ENCODE results near the gene HSPA1L.
A peak's percentile ranks its signal among the peaks of the same experiment; 100 is the strongest.
"Not testable (repeated sequence)": the region's sequence is repeated elsewhere in the genome, so short reads cannot be mapped to it uniquely, and the experiment has no call there.

HSPA1L gene

GRCh38 chr6:31817929-31818511 is 2.9 kb upstream of the HSPA1L start:
- peak overlapping the region; percentile 1; the same call in 1 of the 2 replicates for H3K27ac ChIP-seq (ENCODE audit: extremely low read depth, low read depth, low read length)
- not testable (repeated sequence) for H3K9me3 ChIP-seq (ENCODE audit: control insufficient read depth, insufficient read depth, low read depth, low read length); H3K4me1 ChIP-seq (ENCODE audit: control insufficient read depth, insufficient read depth, low read length)
- 0 out of 2 replicates have a peak, but pooled peaks have one; percentile 6 for TF ChIP-seq SP7 (tag by site-specific recombination; IDR thresholded peaks at IDR 0.05)
- TF ChIP-seq ZNF600 (tag by site-specific recombination; IDR thresholded peaks at IDR 0.05), result 0 out of 2 replicates have a peak, but pooled peaks have one; percentile 28
- peak; percentile 60; the same call in 1 of the 2 replicates for TF ChIP-seq PRDM10 (tag by site-specific recombination; IDR thresholded peaks at IDR 0.05)
- peak; percentile 22; the same call in 1 of the 2 replicates for TF ChIP-seq EGR2 (tag by site-specific recombination; IDR thresholded peaks at IDR 0.05; ENCODE audit: low read depth)
- TF ChIP-seq ZNF121 (tag by site-specific recombination; IDR thresholded peaks at IDR 0.05), result peak; percentile 78
- peak; percentile 43; the same call in 1 of the 2 replicates for TF ChIP-seq ZFHX2 (tag by site-specific recombination; conservative IDR thresholded peaks at IDR 0.05)
- H3K4me3 ChIP-seq (ENCODE audit: low read depth, low read length), result peak overlapping the region; percentile 33
- H3K36me3 ChIP-seq (ENCODE audit: control insufficient read depth in 2 of 2, insufficient read depth in 1 of 2, low read length in 2 of 2), result peaks cover 0 to 25% of the 10 kb centered on the region in 2 experiments; a peak in 1 of 3 replicates
- ChIA-PET POLR2A (interaction anchor here (0.7 to 2.4 kb wide), 3 partner anchors 9 to 12 kb away, joined by 7 to 20 read pairs (median 7); partner anchors contain the start of genes HSPA1B and LSM2), CTCF (interaction anchor here (0.5 to 1.2 kb wide), 2 partner anchors 11 to 28 kb away, joined by 3 read pairs; partner anchors contain the start of gene LSM2)

GRCh38 chr6:31817133-31817928 is 2.2 kb upstream of the HSPA1L start:
- peak overlapping the region; percentile 54; the same call in 1 of the 2 replicates for H3K27ac ChIP-seq (ENCODE audit: extremely low read depth, low read depth, low read length)
- peak overlapping the region; percentile 33 for H3K4me3 ChIP-seq (ENCODE audit: low read depth, low read length)
- ChIA-PET POLR2A (interaction anchor here (0.7 to 2.4 kb wide), 3 partner anchors 10 to 12 kb away, joined by 7 to 20 read pairs (median 7); partner anchors contain the start of genes HSPA1B and LSM2), CTCF (interaction anchor here (0.5 kb wide), 1 partner anchor 28 kb away, joined by 3 read pairs; no protein-coding TSS in a partner anchor)
- not testable (repeated sequence) for H3K4me1 ChIP-seq (ENCODE audit: control insufficient read depth, insufficient read depth, low read length); H3K9me3 ChIP-seq (ENCODE audit: control insufficient read depth, insufficient read depth, low read depth, low read length)
- H3K36me3 ChIP-seq (ENCODE audit: control insufficient read depth in 2 of 2, insufficient read depth in 1 of 2, low read length in 2 of 2), result peaks cover 0 to 25% of the 10 kb centered on the region in 2 experiments; a peak in 1 of 3 replicates

GRCh38 chr6:31814677-31815024 is 432 bp downstream of the HSPA1L start:
- peak overlapping the region; percentile 78 for H3K27ac ChIP-seq (ENCODE audit: extremely low read depth, low read depth, low read length)
- H3K4me1 ChIP-seq (ENCODE audit: control insufficient read depth, insufficient read depth, low read length), result peaks cover 4% of the 10 kb centered on the region; the same call in 1 of the 2 replicates
- H3K4me3 ChIP-seq (ENCODE audit: low read depth, low read length), result peak overlapping the region; percentile 26
- H3K9me3 ChIP-seq (ENCODE audit: control insufficient read depth, insufficient read depth, low read depth, low read length), result no peaks in the 10 kb centered on the region
- POLR2A ChIA-PET, result interaction anchor here (0.6 to 5.6 kb wide), 38 partner anchors 8 to 1157 kb away, joined by 3 to 206 read pairs (median 4); partner anchors contain the start of genes ABHD16A, CLIC1, DDAH2 and GPANK1
- peaks cover 0 to 29% of the 10 kb centered on the region in 2 experiments; a peak in 1 of 3 replicates for H3K36me3 ChIP-seq (ENCODE audit: control insufficient read depth in 2 of 2, insufficient read depth in 1 of 2, low read length in 2 of 2)
- no peak for TF ChIP-seq ELK4 (IDR thresholded peaks at IDR 0.05; ENCODE audit: borderline replicate concordance, low read depth, low read length)
- no peak for TF ChIP-seq ZNF624 (tag by site-specific recombination; IDR thresholded peaks at IDR 0.05)
- TF ChIP-seq ZNF121 (tag by site-specific recombination; IDR thresholded peaks at IDR 0.05), result no peak
- CTCF ChIA-PET, result interaction anchor here (0.7 to 3.1 kb wide), 5 partner anchors 11 to 1099 kb away, joined by 3 to 13 read pairs (median 3); partner anchors contain the start of genes HSPA1B and VARS1

- Histone ChIP-seq H3K4me1 (ENCODE audit: control insufficient read depth, insufficient read depth, low read length) (peaks cover 4% of the 10 kb centered on the region; the same call in 1 of the 2 replicates), H3K4me3 (ENCODE audit: low read depth, low read length) (no peak overlapping the region), H3K9me3 (ENCODE audit: control insufficient read depth, insufficient read depth, low read depth, low read length) (no peaks in the 10 kb centered on the region), H3K36me3 (ENCODE audit: control insufficient read depth in 2 of 2, insufficient read depth in 1 of 2, low read length in 2 of 2) (peaks cover 0 to 18% of the 10 kb centered on the region in 2 experiments; a peak in 1 of 3 replicates), H3K27ac (ENCODE audit: extremely low read depth, low read depth, low read length) (peak overlapping the region; percentile 80)
- POLR2A ChIA-PET, result interaction anchor here (0.9 to 5.6 kb wide), 8 partner anchors 9 to 50 kb away, joined by 3 to 206 read pairs (median 11); partner anchors contain the start of genes HSPA1B, NEU1 and VARS1
- CTCF ChIA-PET, result interaction anchor here (0.7 to 3.1 kb wide), 6 partner anchors 8 to 23 kb away, joined by 3 to 13 read pairs (median 4); partner anchors contain the start of genes HSPA1B and VARS1
- TF ChIP-seq ZNF513 (tag by site-specific recombination; IDR thresholded peaks at IDR 0.05) (no peak), ZNF280C (tag by site-specific recombination; IDR thresholded peaks at IDR 0.05) (no peak)
Observed at GRCh38 chr6:31813465-31813849, 1.6 kb downstream of the HSPA1L start.

Data from HEK293 (cell line).